H1 (cell line): ENCODE measurements around the gene VAPB.

Experiments used
- EP300 ChIP-seq, 2 experiments: IDR thresholded peaks; 1 replicate in 1 of 2; 2 replicates in 1 of 2; pipeline ENCODE4 v1.6.1; 2011 to 2012; ENCODE audit warnings: low read depth in 2 of 2, low read length in 2 of 2, mild to moderate bottlenecking in 2 of 2, borderline replicate concordance in 1 of 2, inconsistent platforms in 1 of 2, moderate library complexity in 1 of 2
- TAF1 ChIP-seq: IDR thresholded peaks from 2 replicates; pipeline ENCODE4 v1.6.1; 2011; ENCODE audit warnings: mild to moderate bottlenecking, low read depth, low read length

DNA sequence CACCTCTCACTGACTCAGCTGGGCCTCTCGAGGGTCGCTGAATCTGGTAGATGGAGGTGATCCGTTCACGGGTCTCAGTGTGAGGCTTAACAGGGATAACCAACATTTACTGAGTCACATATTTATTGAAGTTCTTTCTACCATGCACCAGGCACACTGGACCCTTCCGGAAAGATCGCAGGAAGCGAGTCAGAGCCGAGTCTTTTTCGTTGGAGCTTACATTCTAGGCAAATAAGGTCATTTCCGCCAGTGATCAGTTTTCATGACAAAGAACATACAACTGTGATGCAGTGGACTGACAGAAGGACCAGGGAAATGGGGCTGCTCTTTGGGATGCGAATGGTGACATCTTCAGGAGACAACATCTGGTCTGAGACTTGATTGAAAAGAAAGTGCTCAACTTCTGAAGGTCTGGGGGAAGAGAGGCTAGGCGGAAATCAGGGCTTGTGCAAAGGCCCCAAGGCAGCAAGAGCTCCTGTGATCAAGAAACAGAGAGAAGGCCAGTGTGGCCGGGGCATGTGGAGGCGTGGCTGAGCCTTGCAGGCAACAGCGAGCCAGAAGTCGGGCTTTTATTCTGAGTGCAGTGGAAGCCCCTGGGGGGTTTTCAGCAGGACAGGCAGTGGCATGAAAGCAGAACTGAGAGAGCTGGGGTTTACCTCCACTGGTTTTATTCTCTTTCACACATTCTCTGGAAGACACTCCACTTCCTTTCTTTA, 69.5 kb downstream of the VAPB start:
- no peak for TF ChIP-seq EP300 (IDR thresholded peaks at IDR 0.05; ENCODE audit: borderline replicate concordance in 1 of 2, low read depth in 2 of 2, low read length in 2 of 2)
- TF ChIP-seq TAF1, result no peak
